GM19035 (cell line): Measurements from ENCODE around the gene NF1.
"Not testable (repeated sequence)": the region's sequence is repeated elsewhere in the genome, so short reads cannot be mapped to it uniquely, and the experiment has no call there.

Source experiments
- ATAC-seq: cut with Tn5 transposase; IDR thresholded peaks from one replicate; pipeline ENCODE4 v1.9.1; 2021; ENCODE audit not compliant: unreplicated experiment

NF1 gene

DNA sequence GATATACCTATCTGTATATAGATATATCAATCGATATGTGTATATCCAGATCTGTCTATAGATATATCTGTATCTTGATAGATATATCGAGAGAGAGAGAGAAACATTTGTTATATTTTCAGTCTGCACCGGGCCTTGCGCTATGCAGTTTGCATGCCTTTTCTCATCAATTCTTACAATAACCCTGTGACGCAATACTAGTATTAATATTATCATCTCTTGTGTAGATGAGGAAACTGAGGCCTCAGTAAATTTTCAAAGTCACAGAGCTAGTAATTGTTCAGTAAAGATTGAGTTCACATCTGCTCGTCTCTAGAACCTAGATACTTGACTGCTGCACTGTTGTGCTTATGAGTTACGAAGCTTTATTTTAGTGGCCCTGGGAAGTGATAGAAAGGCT, 77.6 kb downstream of the NF1 start:
- ATAC-seq = no peak

- no peak for ATAC-seq
These were observed 79.4 kb downstream of the NF1 start for GRCh38 chr17:31174215-31174614.

DNA sequence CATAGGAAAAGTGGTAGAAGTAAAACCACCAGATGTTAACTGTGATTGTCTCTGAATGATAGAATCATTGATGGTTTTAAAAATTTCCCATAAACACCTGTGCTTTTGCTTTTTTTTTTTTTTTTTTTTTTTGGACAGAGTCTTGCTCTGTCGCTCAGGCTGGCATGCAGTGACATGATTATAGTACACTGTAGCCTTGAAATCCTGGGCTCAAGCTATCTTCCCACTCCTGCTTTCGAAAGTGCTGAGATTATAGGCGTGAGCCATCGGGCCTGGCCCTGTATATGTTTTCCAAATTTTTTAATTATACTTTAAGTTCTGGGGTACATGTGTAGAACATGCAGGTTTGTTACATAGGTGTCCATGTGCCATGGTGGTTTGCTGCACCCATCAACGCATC, 80.5 kb downstream of the NF1 start:
- no peak for ATAC-seq

GRCh38 chr17:31176143-31176542, 81.4 kb downstream of the NF1 start:
- not testable (repeated sequence) for ATAC-seq

- ATAC-seq = not testable (repeated sequence)
These were observed 84.2 kb downstream of the NF1 start for GRCh38 chr17:31178951-31179350.

- no peak for ATAC-seq
These were observed 100.5 kb downstream of the NF1 start for GRCh38 chr17:31195305-31195704.

DNA sequence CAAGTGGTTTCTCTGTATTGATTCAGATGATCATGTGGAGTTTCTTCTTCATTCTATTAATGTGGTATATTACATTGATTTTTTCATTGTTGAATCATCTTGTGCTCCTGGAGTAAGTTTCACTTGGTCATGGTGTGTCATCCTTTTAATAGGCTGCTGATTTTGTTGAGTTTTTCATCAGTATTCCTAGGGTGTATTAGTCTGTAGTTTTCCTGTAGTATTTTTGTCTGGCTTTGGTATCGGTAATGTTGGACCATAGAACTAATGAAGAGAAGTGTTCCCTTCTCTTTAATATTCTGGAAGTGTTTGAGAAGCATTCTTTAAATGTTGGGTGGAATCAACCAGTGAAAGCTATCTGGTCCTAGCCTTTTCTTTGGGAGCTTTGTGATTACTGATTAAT, 103.2 kb downstream of the NF1 start:
- no peak for ATAC-seq

GRCh38 chr17:31198666-31199065, 103.9 kb downstream of the NF1 start:
- ATAC-seq = not testable (repeated sequence)

- ATAC-seq = no peak
These were observed 105.5 kb downstream of the NF1 start for GRCh38 chr17:31200287-31200686.

- ATAC-seq = no peak
These were observed 108.2 kb downstream of the NF1 start for GRCh38 chr17:31202968-31203367.

DNA sequence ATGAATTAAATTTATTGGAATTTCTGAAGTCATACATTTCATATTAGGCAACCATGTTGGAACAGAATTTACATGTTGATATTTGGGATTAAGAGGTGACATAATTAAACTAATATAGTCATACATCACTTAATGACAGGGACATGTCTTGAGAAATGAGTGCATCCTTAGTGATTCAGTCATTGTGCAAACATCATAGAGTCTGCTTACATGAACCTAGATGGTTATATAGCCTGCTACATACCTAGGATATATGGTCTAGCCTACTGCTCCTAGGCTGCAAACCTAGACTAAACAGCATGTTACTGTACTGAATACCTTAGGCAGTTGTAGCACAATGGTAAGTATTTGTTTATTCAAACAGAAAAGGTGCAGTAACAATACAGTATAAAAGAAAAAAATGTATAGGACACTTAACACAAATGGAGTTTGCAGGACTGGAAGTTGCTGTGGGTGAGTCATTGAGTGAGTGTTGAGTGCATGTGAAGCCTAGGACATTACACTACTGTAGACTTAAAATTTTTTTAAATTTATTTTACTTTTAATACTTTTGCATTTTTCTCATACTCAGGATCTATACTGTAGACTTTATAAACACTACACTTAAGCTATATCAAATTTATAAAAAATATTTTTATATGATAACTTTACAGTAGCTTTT, 116.7 kb downstream of the NF1 start:
- ATAC-seq = no peak

GRCh38 chr17:31216031-31216751, 121.4 kb downstream of the NF1 start:
- no peak for ATAC-seq

GRCh38 chr17:31224366-31224765, 129.6 kb downstream of the NF1 start:
- no peak for ATAC-seq

- no peak for ATAC-seq
These were observed 131.1 kb downstream of the NF1 start for GRCh38 chr17:31225831-31226230.

DNA sequence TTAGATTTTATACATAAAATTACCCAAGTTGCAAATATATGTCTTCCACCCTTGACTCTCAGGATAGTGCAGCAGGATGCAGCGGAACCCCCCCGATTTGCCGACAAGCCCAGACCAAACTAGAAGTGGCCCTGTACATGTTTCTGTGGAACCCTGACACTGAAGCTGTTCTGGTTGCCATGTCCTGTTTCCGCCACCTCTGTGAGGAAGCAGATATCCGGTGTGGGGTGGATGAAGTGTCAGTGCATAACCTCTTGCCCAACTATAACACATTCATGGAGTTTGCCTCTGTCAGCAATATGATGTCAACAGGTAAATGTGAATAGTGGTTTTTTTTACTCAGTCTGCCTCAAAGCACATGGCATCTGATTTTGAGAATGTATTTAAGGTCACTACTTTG, 131.6 kb downstream of the NF1 start:
- no peak for ATAC-seq

DNA sequence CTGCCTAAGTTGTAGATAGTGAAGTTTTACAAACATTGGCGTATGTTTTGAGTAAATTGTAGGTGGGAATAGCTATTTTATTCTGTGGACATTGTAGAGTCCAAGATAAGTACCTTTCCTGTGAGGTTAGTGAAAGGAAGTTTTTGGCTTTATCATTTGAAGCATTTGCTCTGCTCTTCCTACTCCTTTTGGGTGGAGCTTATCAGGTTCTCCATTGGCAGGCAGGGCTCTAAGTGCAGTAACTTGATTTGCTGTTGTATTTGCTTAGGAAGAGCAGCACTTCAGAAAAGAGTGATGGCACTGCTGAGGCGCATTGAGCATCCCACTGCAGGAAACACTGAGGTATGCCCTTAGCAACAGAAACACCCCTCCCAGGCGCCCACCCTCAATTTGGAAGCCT, 132.2 kb downstream of the NF1 start:
- no peak for ATAC-seq

DNA sequence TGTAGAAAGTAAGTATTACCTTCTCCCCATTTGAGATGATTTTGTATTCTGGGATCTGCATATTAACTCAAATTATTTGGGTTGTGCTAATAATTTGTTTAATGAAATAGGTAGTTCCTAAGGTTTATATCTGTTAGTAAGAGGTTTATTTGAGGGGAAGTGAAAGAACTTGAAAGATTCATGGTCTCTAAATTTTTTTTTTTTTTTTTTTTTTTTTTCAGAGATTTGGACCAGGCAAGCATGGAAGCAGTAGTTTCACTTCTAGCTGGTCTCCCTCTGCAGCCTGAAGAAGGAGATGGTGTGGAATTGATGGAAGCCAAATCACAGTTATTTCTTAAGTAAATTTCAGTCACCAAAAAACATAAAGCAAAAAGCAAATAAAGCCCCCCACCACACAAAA, 137.1 kb downstream of the NF1 start:
- no peak for ATAC-seq

DNA sequence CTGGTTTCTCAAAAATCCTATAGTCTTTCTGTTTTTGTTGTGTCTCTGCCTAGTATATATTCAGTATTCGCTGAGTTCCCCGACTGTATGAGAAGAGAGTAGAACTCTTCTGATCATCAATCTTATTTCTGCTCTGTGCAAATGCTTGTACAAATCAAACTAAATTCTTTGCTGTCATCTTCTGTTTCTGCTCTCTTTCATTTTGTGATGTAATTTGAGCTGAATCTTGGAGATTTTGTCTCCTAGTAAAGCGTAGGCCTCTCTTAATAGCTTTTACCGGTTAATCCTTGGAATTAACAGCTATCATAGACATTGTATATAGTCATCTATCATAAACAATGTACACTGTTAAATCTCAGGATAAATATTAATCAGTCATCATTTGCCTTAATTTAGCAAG, 140.3 kb downstream of the NF1 start:
- no peak for ATAC-seq

GRCh38 chr17:31236137-31236536, 141.4 kb downstream of the NF1 start:
- no peak for ATAC-seq

DNA sequence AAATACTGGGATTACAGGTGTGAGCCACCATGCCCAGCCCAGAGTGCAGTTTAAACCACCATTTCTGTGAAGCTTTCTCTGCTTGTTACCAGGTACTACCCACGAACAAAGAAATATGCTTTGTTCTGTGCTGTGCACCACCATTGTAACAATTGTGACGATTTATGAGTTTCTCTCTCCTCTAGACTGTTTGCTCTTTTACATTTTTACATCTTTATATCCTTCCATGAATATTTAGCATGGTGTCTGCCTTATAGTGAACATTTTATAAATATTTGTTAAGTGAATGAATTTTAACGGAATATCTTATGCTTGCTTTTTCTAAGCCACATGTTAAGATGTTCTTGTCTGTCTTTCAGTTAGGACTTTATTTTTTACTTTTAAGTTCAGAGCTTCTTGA, 141.9 kb downstream of the NF1 start:
- no peak for ATAC-seq

DNA sequence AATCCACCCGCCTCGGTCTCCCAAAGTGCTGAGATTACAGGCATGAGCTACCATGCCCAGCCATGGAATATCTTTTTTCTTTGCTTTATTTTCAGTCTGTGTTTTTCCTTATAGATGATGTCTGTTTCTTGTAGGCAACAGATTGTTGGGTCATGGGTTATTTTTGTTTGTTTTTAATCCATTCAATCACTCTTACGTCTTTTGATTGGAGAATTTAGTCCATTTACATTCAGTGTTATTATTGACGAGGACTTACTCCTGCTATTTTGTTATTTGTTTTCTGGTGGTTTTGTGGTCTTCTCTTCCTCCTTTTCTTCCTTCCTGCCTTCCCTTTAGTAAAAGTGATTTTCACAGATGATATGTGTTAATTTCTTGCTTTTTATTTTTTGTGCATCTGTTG, 146.3 kb downstream of the NF1 start:
- ATAC-seq = no peak

DNA sequence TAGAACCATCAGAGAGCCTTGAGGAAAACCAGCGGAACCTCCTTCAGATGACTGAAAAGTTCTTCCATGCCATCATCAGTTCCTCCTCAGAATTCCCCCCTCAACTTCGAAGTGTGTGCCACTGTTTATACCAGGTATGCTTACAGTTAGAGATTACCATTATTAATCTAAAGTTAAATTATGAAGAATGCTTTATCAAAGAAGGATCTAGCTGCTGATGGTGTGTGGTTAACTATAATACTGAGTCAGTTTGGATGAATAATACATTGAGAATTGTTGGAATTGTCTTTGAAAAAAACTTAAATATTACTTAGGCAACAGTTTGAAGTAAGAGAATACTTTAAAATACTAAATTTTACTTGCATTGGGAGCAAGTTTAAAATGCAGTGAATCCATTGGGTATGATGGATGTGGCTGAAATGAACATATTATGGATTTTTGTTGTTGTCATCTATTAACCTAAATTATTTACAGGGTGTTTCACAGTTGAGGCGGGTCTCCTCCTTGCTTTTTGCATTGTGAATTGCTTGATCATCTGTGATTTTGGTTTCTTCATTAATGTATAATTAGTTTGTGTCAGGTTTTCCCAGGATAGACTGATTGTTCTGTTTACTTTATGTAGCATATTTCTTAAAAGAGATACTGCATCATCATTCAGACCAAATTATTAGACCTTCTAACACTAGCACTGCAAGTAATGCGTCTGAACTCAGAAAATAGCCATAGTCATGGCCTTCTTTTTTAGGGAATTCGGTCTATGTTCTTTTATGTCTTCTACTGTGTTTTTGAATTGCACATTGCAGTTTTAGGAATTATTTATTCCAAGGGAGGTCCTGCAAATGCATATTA, 154.4 kb downstream of the NF1 start:
- no peak for ATAC-seq
